ENCODE results near the gene NFE2. TPM values are rescaled to one million over a fixed set of nuclear protein-coding genes. Genes with fewer than 3 reads are reported as not detected.

The NFE2 gene
- total and polyA plus RNA-seq, 2 donors (not counting 3 experiments of a cell fraction or from before 2014, with no cell fraction given) = not detected

DNA sequence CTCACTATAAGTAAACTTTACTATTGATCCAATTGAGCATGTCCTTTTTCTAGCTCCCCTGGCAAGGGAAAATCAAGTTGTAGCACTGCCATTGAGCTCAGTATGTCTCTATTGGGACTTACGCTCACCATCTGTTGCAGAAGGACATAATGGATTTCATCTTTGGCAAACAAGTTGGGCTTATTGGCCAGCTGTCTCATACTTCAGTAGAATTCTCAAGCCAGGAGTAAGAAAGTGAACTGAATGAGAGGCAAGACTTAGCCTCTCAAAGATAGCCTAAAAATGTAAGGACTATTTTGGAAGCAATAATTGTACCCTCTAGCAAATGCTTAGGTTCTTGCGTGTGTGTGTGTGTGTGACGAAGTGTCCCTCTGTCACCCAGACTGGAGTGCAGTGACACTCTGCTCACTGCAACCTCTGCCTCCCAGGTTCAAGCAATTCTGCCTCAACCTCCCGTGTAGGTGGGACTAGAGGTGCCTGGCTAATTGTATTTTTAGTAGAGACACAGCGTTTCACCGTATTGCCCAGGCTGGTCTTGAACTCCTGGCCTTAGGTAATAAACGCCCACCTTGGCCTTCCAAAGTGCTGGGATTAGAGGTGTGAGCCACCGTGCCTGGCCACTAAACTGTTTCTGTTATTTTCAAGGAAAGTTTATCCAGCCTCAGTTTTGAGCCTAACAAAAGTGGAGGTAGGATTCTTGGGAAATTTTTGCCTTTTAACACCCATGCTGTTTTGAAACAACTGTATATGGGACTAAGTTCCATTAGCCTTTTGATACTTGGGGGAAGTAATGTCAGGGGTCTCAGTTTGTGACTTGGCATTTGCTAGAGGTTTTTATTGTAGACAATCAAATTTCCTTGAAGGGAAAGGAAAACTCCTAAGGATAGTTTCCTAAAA lies 13.3 kb downstream of the NFE2 start:
- dilution Hi-C loops (cut with MboI; ENCODE audit: extremely low pct_ligation_motif_present, low sequenced_read_pairs) (no loop called here), intact Hi-C loops (cut with micrococcal nuclease) (no loop called here)
- peak; percentile 73 for TF ChIP-seq POLR2A (IDR thresholded peaks at IDR 0.05; ENCODE audit: low read depth, low read length)
- TF ChIP-seq JUN (IDR thresholded peaks at IDR 0.05; ENCODE audit: borderline replicate concordance, insufficient read depth, insufficient read length, low read depth) = no peak
- TF ChIP-seq POLR2AphosphoS5 (IDR thresholded peaks at IDR 0.05; ENCODE audit: insufficient read depth, low read depth, low read length) = peak; percentile 78
- TF ChIP-seq, protein P1, sequence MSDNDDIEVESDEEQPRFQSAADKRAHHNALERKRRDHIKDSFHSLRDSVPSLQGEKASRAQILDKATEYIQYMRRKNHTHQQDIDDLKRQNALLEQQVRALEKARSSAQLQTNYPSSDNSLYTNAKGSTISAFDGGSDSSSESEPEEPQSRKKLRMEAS (IDR thresholded peaks at IDR 0.05; ENCODE audit: insufficient read depth, insufficient read length) = no peak
- no peak for TF ChIP-seq MYC (IDR thresholded peaks at IDR 0.05; ENCODE audit: low read depth, low read length)
- CTCF ChIA-PET = interaction anchor here (0.5 to 3.8 kb wide), 13 partner anchors 9 to 187 kb away, joined by 3 to 20 read pairs (median 5); partner anchors contain the start of genes COPZ1 and NFE2
- Histone ChIP-seq H3K79me2 (ENCODE audit: control insufficient read depth, insufficient read depth, low read length) (peaks cover 30% of the 10 kb centered on the region), H3K36me3 (ENCODE audit: control insufficient read depth in 2 of 2, extremely low read depth in 1 of 2, insufficient read depth in 2 of 2, low read length in 2 of 2) (peaks cover 20 to 33% of the 10 kb centered on the region in 2 experiments), H4K20me1 (replicated peaks; ENCODE audit: control insufficient read depth, extremely low read depth, insufficient read depth, low read length) (peaks cover 13% of the 10 kb centered on the region), H3K9ac (replicated peaks; ENCODE audit: extremely low read depth, insufficient read depth, low read length) (no peak overlapping the region), H3K4me3 (replicated peaks in 1 of 3; ENCODE audit: insufficient read depth in 1 of 3, low read depth in 1 of 3, low read length in 3 of 3) (no peak overlapping the region), H2AFZ (ENCODE audit: low read depth, low read length) (no peak overlapping the region), H3K27ac (ENCODE audit: insufficient read depth, low read depth, low read length) (no peak overlapping the region), H3K4me1 (ENCODE audit: control insufficient read depth, extremely low read depth, insufficient read depth, low read length) (peaks cover 29% of the 10 kb centered on the region), H3K9me1 (replicated peaks; ENCODE audit: control insufficient read depth, extremely low read depth, insufficient read depth, low read length) (no peaks in the 10 kb centered on the region), H3K27me3 (ENCODE audit: control insufficient read depth in 2 of 2, insufficient read depth in 2 of 2, low read length in 2 of 2) (no peaks in the 10 kb centered on the region), H3K9me3 (replicated peaks; ENCODE audit: control insufficient read depth, insufficient read depth, low read length) (no peaks in the 10 kb centered on the region), H3K4me2 (ENCODE audit: insufficient read depth, low read length) (no peak overlapping the region)
- no peak for FAIRE-seq
- POLR2A ChIA-PET = interaction anchor here (0.6 to 5.8 kb wide), 6 partner anchors 7 to 81 kb away, joined by 3 to 22 read pairs (median 4); partner anchors contain the start of genes CBX5, COPZ1 and HNRNPA1
- no peak for DNase-seq (ENCODE audit: low read depth, low spot score)
- BruUV-seq (replicated peaks) = no TSS peak
